Activated naive CD4-positive, alpha-beta T cell treated with anti-CD3 and anti-CD28 coated beads for 36 hours (primary cell): ENCODE data around the gene NUB1. TPM values are rescaled to one million over a fixed set of nuclear protein-coding genes. Genes with fewer than 3 reads are reported as not detected.

Source experiments
- CTCF ChIA-PET: fragments of 350-600 bp; sonication (Branson Sonifier 250); formaldehyde crosslinking; loops from one replicate; lab custom pipeline; 2021; ENCODE audit warnings: antibody characterized with exemption; lab: Charles Lee
- DNase-seq: peaks from one replicate; pipeline ENCODE4 v3.0.0-alpha.2; 2020
- H3K27ac Mint-ChIP-seq: one replicate; pipeline ENCODE4 v1.8.0; 2021; ENCODE audit warnings: mild to moderate bottlenecking, mixed read lengths
- H3K27me3 Mint-ChIP-seq: one replicate; pipeline ENCODE4 v1.8.0; 2021; ENCODE audit warnings: low read depth, mixed read lengths
- H3K36me3 Mint-ChIP-seq: one replicate; pipeline ENCODE4 v1.8.0; 2021; ENCODE audit warnings: low read depth, mixed read lengths
- H3K4me1 Mint-ChIP-seq: one replicate; pipeline ENCODE4 v1.8.0; 2021; ENCODE audit warnings: low read depth, mixed read lengths
- H3K4me3 Mint-ChIP-seq: one replicate; pipeline ENCODE4 v1.8.0; 2021; ENCODE audit warnings: mild to moderate bottlenecking, moderate library complexity, mixed read lengths
- H3K9me3 Mint-ChIP-seq: one replicate; pipeline ENCODE4 v1.8.0; 2021; ENCODE audit warnings: mixed read lengths
- intact Hi-C: fragments of 100-400 bp; cut with micrococcal nuclease; formaldehyde crosslinking; loops from one replicate; pipeline ENCODE4 v1.15.1; 2023
- total RNA-seq, 2 experiments: library from RNA; stranded (reverse); gene quantifications; one replicate each; pipeline ENCODE4 v1.2.3, GENCODE V29; 2021

NUB1 gene
- total RNA-seq, 2 experiments from 2014 or later: 46.6 to 50.3 TPM

GRCh38 chr7:151394076-151395035 lies 52.7 kb downstream of the NUB1 start:
- Mint-ChIP-seq H3K27ac (no peak overlapping the region), H3K9me3 (no peaks in the 10 kb centered on the region), H3K4me1 (no peaks in the 10 kb centered on the region), H3K36me3 (no peaks in the 10 kb centered on the region), H3K4me3 (no peak overlapping the region), H3K27me3 (no peaks in the 10 kb centered on the region)
- DNase-seq: no peak
- CTCF ChIA-PET: no interaction called here
- intact Hi-C loops: no loop called here

GRCh38 chr7:151395036-151395367 lies 53.4 kb downstream of the NUB1 start:
- no peaks in the 10 kb centered on the region for H3K4me1 Mint-ChIP-seq
- no peak overlapping the region for H3K4me3 Mint-ChIP-seq
- CTCF ChIA-PET: no interaction called here
- DNase-seq: no peak
- H3K27ac Mint-ChIP-seq: no peak overlapping the region
- no peaks in the 10 kb centered on the region for H3K36me3 Mint-ChIP-seq
- intact Hi-C loops: no loop called here
- no peaks in the 10 kb centered on the region for H3K9me3 Mint-ChIP-seq
- H3K27me3 Mint-ChIP-seq: no peaks in the 10 kb centered on the region

- no peak overlapping the region for H3K4me3 Mint-ChIP-seq
- no peaks in the 10 kb centered on the region for H3K36me3 Mint-ChIP-seq
- no peaks in the 10 kb centered on the region for H3K27me3 Mint-ChIP-seq
- CTCF ChIA-PET: interaction anchor here (0.9 kb wide), 1 partner anchor 81 kb away, joined by 7 read pairs; no protein-coding TSS in a partner anchor
- no peak overlapping the region for H3K27ac Mint-ChIP-seq
- intact Hi-C loops: no loop called here
- H3K4me1 Mint-ChIP-seq: no peaks in the 10 kb centered on the region
- H3K9me3 Mint-ChIP-seq: no peaks in the 10 kb centered on the region
- no peak for DNase-seq
Measured at GRCh38 chr7:151396328-151396970, 54.8 kb downstream of the NUB1 start.

- Mint-ChIP-seq H3K27ac (no peak overlapping the region), H3K36me3 (no peaks in the 10 kb centered on the region), H3K27me3 (no peaks in the 10 kb centered on the region), H3K4me3 (no peak overlapping the region), H3K9me3 (no peaks in the 10 kb centered on the region), H3K4me1 (no peaks in the 10 kb centered on the region)
- intact Hi-C loops: no loop called here
- DNase-seq: no peak
- CTCF ChIA-PET: no interaction called here
Measured at GRCh38 chr7:151397026-151397425, 55.4 kb downstream of the NUB1 start.

- CTCF ChIA-PET: interaction anchor here (2.5 kb wide), 1 partner anchor 50 kb away, joined by 12 read pairs; no protein-coding TSS in a partner anchor
- Mint-ChIP-seq H3K4me1 (no peaks in the 10 kb centered on the region), H3K4me3 (no peak overlapping the region), H3K36me3 (no peaks in the 10 kb centered on the region), H3K27ac (no peak overlapping the region), H3K27me3 (no peaks in the 10 kb centered on the region), H3K9me3 (no peaks in the 10 kb centered on the region)
- DNase-seq: no peak
- intact Hi-C loops: no loop called here
Measured at GRCh38 chr7:151398446-151399304, 57.1 kb downstream of the NUB1 start.

- no peaks in the 10 kb centered on the region for H3K9me3 Mint-ChIP-seq
- intact Hi-C loops: no loop called here
- CTCF ChIA-PET: interaction anchor here (2.5 kb wide), 1 partner anchor 50 kb away, joined by 12 read pairs; no protein-coding TSS in a partner anchor
- H3K27me3 Mint-ChIP-seq: no peaks in the 10 kb centered on the region
- no peak for DNase-seq
- no peaks in the 10 kb centered on the region for H3K4me1 Mint-ChIP-seq
- H3K36me3 Mint-ChIP-seq: no peaks in the 10 kb centered on the region
- no peak overlapping the region for H3K27ac Mint-ChIP-seq
- H3K4me3 Mint-ChIP-seq: no peak overlapping the region
Measured at GRCh38 chr7:151399305-151399601, 57.6 kb downstream of the NUB1 start.

- no peaks in the 10 kb centered on the region for H3K9me3 Mint-ChIP-seq
- CTCF ChIA-PET: interaction anchor here (1.0 to 2.5 kb wide), 2 partner anchors 33 to 49 kb away, joined by 3 to 12 read pairs; no protein-coding TSS in a partner anchor
- intact Hi-C loops: no loop called here
- H3K4me3 Mint-ChIP-seq: no peak overlapping the region
- no peak overlapping the region for H3K27ac Mint-ChIP-seq
- no peaks in the 10 kb centered on the region for H3K4me1 Mint-ChIP-seq
- DNase-seq: no peak
- no peaks in the 10 kb centered on the region for H3K36me3 Mint-ChIP-seq
- H3K27me3 Mint-ChIP-seq: no peaks in the 10 kb centered on the region
Measured at GRCh38 chr7:151399906-151400305, 58.3 kb downstream of the NUB1 start.

GRCh38 chr7:151400626-151401315 lies 59.2 kb downstream of the NUB1 start:
- no peak overlapping the region for H3K27ac Mint-ChIP-seq

GRCh38 chr7:151402029-151402835 lies 60.6 kb downstream of the NUB1 start:
- intact Hi-C loops: no loop called here
- DNase-seq: no peak
- Mint-ChIP-seq H3K4me1 (no peaks in the 10 kb centered on the region), H3K27ac (no peak overlapping the region), H3K27me3 (peaks cover 3% of the 10 kb centered on the region), H3K9me3 (no peaks in the 10 kb centered on the region), H3K4me3 (no peak overlapping the region), H3K36me3 (no peaks in the 10 kb centered on the region)
- CTCF ChIA-PET: interaction anchor here (1.2 kb wide), 1 partner anchor 31 kb away, joined by 3 read pairs; no protein-coding TSS in a partner anchor

More at GRCh38 chr7:151400626-151401315, 59.2 kb downstream of the NUB1 start:
- no peaks in the 10 kb centered on the region for H3K27me3 Mint-ChIP-seq
- CTCF ChIA-PET: interaction anchor here (1.0 to 2.5 kb wide), 2 partner anchors 34 to 48 kb away, joined by 3 to 12 read pairs; no protein-coding TSS in a partner anchor
- no peaks in the 10 kb centered on the region for H3K4me1 Mint-ChIP-seq
- no peak overlapping the region for H3K4me3 Mint-ChIP-seq
- H3K9me3 Mint-ChIP-seq: no peaks in the 10 kb centered on the region
- intact Hi-C loops: no loop called here
- DNase-seq: no peak
- H3K36me3 Mint-ChIP-seq: no peaks in the 10 kb centered on the region

GRCh38 chr7:151403764-151404163 lies 62.2 kb downstream of the NUB1 start:
- H3K27me3 Mint-ChIP-seq: peaks cover 7% of the 10 kb centered on the region
- no peaks in the 10 kb centered on the region for H3K9me3 Mint-ChIP-seq
- no peak for DNase-seq
- H3K4me3 Mint-ChIP-seq: no peak overlapping the region
- intact Hi-C loops: no loop called here
- no peak overlapping the region for H3K27ac Mint-ChIP-seq
- CTCF ChIA-PET: interaction anchor here (1.2 kb wide), 1 partner anchor 45 kb away, joined by 3 read pairs; no protein-coding TSS in a partner anchor
- no peaks in the 10 kb centered on the region for H3K36me3 Mint-ChIP-seq
- peaks cover 4% of the 10 kb centered on the region for H3K4me1 Mint-ChIP-seq
